ENCODE data around the gene CDC42BPA. TPM values are rescaled to one million over a fixed set of nuclear protein-coding genes. Genes with fewer than 3 reads are reported as not detected.
"Not testable (repeated sequence)": the region's sequence is repeated elsewhere in the genome, so short reads cannot be mapped to it uniquely, and the experiment has no call there.

CDC42BPA gene
- total RNA-seq, 4 donors from 2014 or later: 49.0 to 102 (median 54.2) TPM

GRCh38 chr1:227002531-227003049 is 315.7 kb downstream of the CDC42BPA start:
- DNase-seq: no peak
- Histone ChIP-seq H3K36me3 (peaks cover 0 to 13% (median 0%) of the 10 kb centered on the region in 4 donors), H3K27ac (no peak overlapping the region), H3K4me3 (no peak overlapping the region), H3K9me3 (no peaks in the 10 kb centered on the region), H3K27me3 (no peaks in the 10 kb centered on the region), H3K4me1 (no peaks in the 10 kb centered on the region)
- intact Hi-C loops (cut with DNase I; ENCODE audit: low total_unique reads): no loop called here
- in situ Hi-C loops (cut with MboI; ENCODE audit: low pct_ligation_motif_present in 1 of 4, low pct_unique_long_range_greater_than_20kb in 1 of 4, low sequenced_read_pairs in 3 of 4): no loop called here
- WGBS, 2 donors (ENCODE audit: low coverage in 1 of 2): 88% methylated on average over 3 of the region's 3 CpGs; no CpG with 5 or more reads in 1 of the 2 donors
- TF ChIP-seq POLR2AphosphoS5 (IDR thresholded peaks at IDR 0.05): no peak
- no peak for TF ChIP-seq EP300 (IDR thresholded peaks at IDR 0.05; ENCODE audit: low read depth)
- TF ChIP-seq CTCF (IDR thresholded peaks at IDR 0.05): no peak
- no peak for TF ChIP-seq POLR2A (IDR thresholded peaks at IDR 0.05)

GRCh38 chr1:226999579-226999978 is 318.7 kb downstream of the CDC42BPA start:
- H3K9me3 ChIP-seq; in situ Hi-C loops (cut with MboI; ENCODE audit: low pct_ligation_motif_present in 1 of 4, low pct_unique_long_range_greater_than_20kb in 1 of 4, low sequenced_read_pairs in 3 of 4); H3K27ac ChIP-seq; H3K27me3 ChIP-seq; H3K36me3 ChIP-seq; H3K4me1 ChIP-seq; H3K4me3 ChIP-seq; DNase-seq; intact Hi-C loops (cut with DNase I; ENCODE audit: low total_unique reads): not testable (repeated sequence)
- 75 to 87% methylated on average over 1 to 2 of the region's 2 CpGs for WGBS, 2 donors (ENCODE audit: low coverage in 1 of 2)

DNA sequence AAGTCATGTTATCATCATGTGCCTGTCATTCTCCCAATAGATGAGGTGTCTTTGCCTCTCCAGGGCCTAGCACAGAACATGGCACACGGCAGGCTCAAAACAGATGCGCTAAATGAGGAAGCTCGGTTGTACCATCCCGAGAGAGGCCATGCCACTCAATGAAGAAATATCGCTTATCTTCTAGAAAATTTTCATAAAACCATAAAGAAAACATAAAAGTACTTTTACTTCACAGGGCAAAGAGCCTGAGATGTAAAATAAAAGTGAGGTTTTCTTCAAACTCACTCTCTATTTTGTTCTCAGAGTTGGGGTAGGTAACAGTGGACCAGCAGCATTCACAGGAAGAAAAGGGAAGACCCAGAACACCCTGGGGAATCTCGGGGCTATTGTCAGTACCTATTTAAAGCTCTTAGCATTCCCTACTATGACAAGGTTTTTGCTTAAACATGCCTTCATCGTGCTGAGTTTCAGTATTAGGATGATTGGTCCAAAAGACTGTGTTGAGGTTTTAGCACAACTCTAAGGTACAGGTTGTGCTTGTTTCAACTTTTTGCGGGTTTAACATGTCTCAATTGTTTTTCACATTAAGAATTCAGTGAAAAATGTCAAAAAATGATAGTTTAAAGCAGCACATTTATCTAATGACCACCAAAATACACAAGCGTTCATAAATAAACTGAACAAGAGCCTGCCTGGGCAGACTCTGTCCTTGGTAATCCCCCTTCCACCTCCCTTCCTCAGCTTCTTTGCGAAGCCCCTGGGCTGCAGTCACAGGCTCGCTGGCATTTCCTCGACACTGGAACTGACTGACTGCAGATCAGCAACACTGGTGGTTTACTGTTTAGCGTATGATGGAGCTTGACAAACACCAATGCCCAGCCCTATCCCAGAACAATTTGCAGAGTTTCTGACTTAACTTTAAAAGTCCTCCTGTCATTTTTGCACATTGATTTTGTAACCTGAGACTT is 322.6 kb downstream of the CDC42BPA start:
- TF ChIP-seq CTCF (IDR thresholded peaks at IDR 0.05) (no peak), EP300 (IDR thresholded peaks at IDR 0.05; ENCODE audit: low read depth) (no peak), POLR2A (IDR thresholded peaks at IDR 0.05) (no peak), POLR2AphosphoS5 (IDR thresholded peaks at IDR 0.05) (no peak)
- in situ Hi-C loops (cut with MboI; ENCODE audit: low pct_ligation_motif_present in 1 of 4, low pct_unique_long_range_greater_than_20kb in 1 of 4, low sequenced_read_pairs in 3 of 4) (no loop called here), intact Hi-C loops (cut with DNase I; ENCODE audit: low total_unique reads) (no loop called here)
- no peak for DNase-seq
- Histone ChIP-seq H3K9me3 (no peaks in the 10 kb centered on the region), H3K36me3 (no peaks in the 10 kb centered on the region), H3K4me3 (no peak overlapping the region), H3K27ac (no peak overlapping the region), H3K4me1 (peaks cover 0 to 10% (median 6%) of the 10 kb centered on the region in 4 donors), H3K27me3 (no peaks in the 10 kb centered on the region)
- 77 to 80% methylated on average over 13 of the region's 13 CpGs for WGBS, 2 donors (ENCODE audit: low coverage in 1 of 2)

DNA sequence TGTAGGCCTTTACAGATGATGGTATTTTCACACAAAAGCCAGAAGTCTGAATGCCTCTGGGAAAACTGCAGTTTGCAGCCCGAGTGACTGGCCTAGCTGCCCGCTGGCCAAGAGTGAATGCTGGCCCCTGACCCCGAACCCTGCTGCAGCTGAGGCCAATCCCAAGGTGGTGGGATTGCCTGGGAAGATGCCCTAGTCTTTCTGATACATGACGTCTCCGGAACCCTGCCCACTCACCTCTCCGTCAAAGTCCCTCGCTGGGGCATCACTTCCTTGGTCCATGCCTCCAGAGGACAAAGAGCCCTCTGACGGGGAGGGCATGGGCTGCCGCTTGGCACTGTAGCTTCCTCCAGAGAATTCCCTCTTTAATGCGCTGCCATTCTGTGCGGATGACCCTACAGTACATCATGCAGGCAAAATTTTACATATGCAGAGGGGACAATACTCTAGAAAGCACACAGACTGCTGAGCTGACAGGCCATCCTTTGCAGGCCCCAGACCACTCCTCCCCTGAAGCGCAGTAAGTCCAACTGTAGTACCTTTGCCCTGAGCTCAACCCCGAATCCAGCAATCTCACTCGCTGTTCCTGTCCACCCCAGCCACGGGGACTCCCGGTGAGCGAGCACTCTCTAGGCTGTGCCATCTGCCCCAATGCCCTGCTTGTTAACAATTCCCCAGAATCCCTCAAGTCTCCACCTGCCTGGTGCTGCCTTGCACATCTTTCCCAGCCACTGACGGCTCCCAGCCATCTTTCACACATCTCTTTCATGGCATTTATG is 323.5 kb downstream of the CDC42BPA start:
- WGBS, 2 donors (ENCODE audit: low coverage in 1 of 2): 89 to 100% methylated on average over 5 to 18 of the region's 18 CpGs
- H3K27me3 ChIP-seq: no peaks in the 10 kb centered on the region

More for the DNA sequence above, 323.5 kb downstream of the CDC42BPA start:
- DNase-seq: no peak
- Histone ChIP-seq H3K4me3 (no peak overlapping the region), H3K36me3 (no peaks in the 10 kb centered on the region), H3K4me1 (peaks cover 4 to 19% (median 12%) of the 10 kb centered on the region in 4 donors), H3K9me3 (no peaks in the 10 kb centered on the region), H3K27ac (no peak overlapping the region)
- TF ChIP-seq EP300 (IDR thresholded peaks at IDR 0.05; ENCODE audit: low read depth) (no peak), POLR2AphosphoS5 (IDR thresholded peaks at IDR 0.05) (no peak), CTCF (IDR thresholded peaks at IDR 0.05) (no peak), POLR2A (IDR thresholded peaks at IDR 0.05) (no peak)
- in situ Hi-C loops (cut with MboI; ENCODE audit: low pct_ligation_motif_present in 1 of 4, low pct_unique_long_range_greater_than_20kb in 1 of 4, low sequenced_read_pairs in 3 of 4) (no loop called here), intact Hi-C loops (cut with DNase I; ENCODE audit: low total_unique reads) (no loop called here)
